NOMO-1 treated with DMSO at 0.1 percent for 48 hours (cell line): ENCODE data around the gene SSH3.

Experiments used
- DNase-seq: peaks from one replicate; lab custom pipeline; 2025; ENCODE audit not compliant: unreplicated experiment; lab: John Stamatoyannopoulos, UW

The SSH3 gene

GRCh38 chr11:67267188-67268080, 35.9 kb upstream of the SSH3 start:
- DNase-seq: no peak

- peak; percentile 92 for DNase-seq
Observed at GRCh38 chr11:67268081-67268961, 35.0 kb upstream of the SSH3 start.

- DNase-seq: no peak
Observed at GRCh38 chr11:67268962-67269268, 34.4 kb upstream of the SSH3 start.

GRCh38 chr11:67269401-67270255, 33.7 kb upstream of the SSH3 start:
- no peak for DNase-seq

GRCh38 chr11:67270256-67271204, 32.8 kb upstream of the SSH3 start:
- DNase-seq: peak; percentile 37

GRCh38 chr11:67271205-67271540, 32.2 kb upstream of the SSH3 start:
- DNase-seq: no peak

- no peak for DNase-seq
Observed at GRCh38 chr11:67271541-67272284, 31.6 kb upstream of the SSH3 start.

- no peak for DNase-seq
Observed at GRCh38 chr11:67272327-67273259, 30.7 kb upstream of the SSH3 start.

- DNase-seq: no peak
Observed at GRCh38 chr11:67273260-67273990, 29.9 kb upstream of the SSH3 start.

- DNase-seq: no peak
Observed at GRCh38 chr11:67274768-67275605, 28.3 kb upstream of the SSH3 start.

GRCh38 chr11:67275606-67276409, 27.5 kb upstream of the SSH3 start:
- DNase-seq: no peak

GRCh38 chr11:67276781-67277230, 26.5 kb upstream of the SSH3 start:
- peak; percentile 94 for DNase-seq

- DNase-seq: peak; percentile 98
Observed at GRCh38 chr11:67277231-67277961, 25.9 kb upstream of the SSH3 start.

- DNase-seq: no peak
Observed at GRCh38 chr11:67278135-67278938, 25.0 kb upstream of the SSH3 start.
